Right cardiac atrium (tissue), 5 donors: ENCODE data around the gene SCUBE3. TPM values are rescaled to one million over a fixed set of nuclear protein-coding genes. Genes with fewer than 3 reads are reported as not detected.

Experiments used
- ATAC-seq, 2 donors: fragments of 200-7000 bp; cut with Tn5 transposase; one replicate each; pipeline versions ENCODE4 v1.8.0 to v1.9.1; 2020; ENCODE audit warnings: moderate library complexity in 2 of 2, mild to moderate bottlenecking in 1 of 2
- DNase-seq, 3 donors: peaks; one replicate each; pipeline ENCODE4 v3.0.0-alpha.2; 2020
- H3K27ac ChIP-seq: one replicate; pipeline ENCODE4 v1.5.1; 2013; ENCODE audit warnings: mild to moderate bottlenecking, low read length, control low read depth, moderate library complexity
- H3K27me3 ChIP-seq: one replicate; pipeline ENCODE4 v1.6.1; 2013; ENCODE audit not compliant: control insufficient read depth, insufficient read depth
- H3K4me1 ChIP-seq: one replicate; pipeline ENCODE4 v1.6.1; 2013; ENCODE audit warnings: low read length; ENCODE audit not compliant: control insufficient read depth, insufficient read depth
- H3K4me3 ChIP-seq: one replicate; pipeline ENCODE4 v1.5.1; 2013; ENCODE audit warnings: low read length, control low read depth
- H3K9me3 ChIP-seq: one replicate; pipeline ENCODE4 v1.6.1; 2013; ENCODE audit warnings: low read length; ENCODE audit not compliant: control insufficient read depth
- WGBS: extraction: QIAGEN DNeasy Blood & Tissue Kit; methylation state at CpG from one replicate; pipeline ENCODE4 v1.1.7; 2013; 5-methylcytosine and 5-hydroxymethylcytosine counted together
- intact Hi-C, 4 donors: fragments of 100-400 bp; cut with DNase I; formaldehyde crosslinking; loops; one replicate each; pipeline versions ENCODE4 v1.11.0 to v1.14.0; 2022 to 2023
- polyA plus RNA-seq: library from polyadenylated mRNA; stranded (reverse); fragments of 200-250 nt; gene quantifications from one replicate; pipeline ENCODE4 v1.2.3, GENCODE V29; 2013
- total RNA-seq, 4 donors: library from RNA; stranded (reverse); fragmentation: NEBNext Ultra II Directional; extraction: Animal tissue kit (Norgen Biotek cat#: 25700); gene quantifications; one replicate each; pipeline ENCODE4 v1.2.1, GENCODE V29; 2021
- donor health status: healthy with polysubstance abuse.
- donor health status: DM: no; HTN: yes; CAD: no.
- donor health status: DM: no; HTN: no; CAD: no.
- donor health status: DM: no; HTN: yes; CAD: no; lungs with severe emphysema.
- donor health status: DM: yes; HTN: yes; CAD: no.

Gene SCUBE3
- total and polyA plus RNA-seq, 5 donors: 0.25 to 0.86 (median 0.38) TPM

DNA sequence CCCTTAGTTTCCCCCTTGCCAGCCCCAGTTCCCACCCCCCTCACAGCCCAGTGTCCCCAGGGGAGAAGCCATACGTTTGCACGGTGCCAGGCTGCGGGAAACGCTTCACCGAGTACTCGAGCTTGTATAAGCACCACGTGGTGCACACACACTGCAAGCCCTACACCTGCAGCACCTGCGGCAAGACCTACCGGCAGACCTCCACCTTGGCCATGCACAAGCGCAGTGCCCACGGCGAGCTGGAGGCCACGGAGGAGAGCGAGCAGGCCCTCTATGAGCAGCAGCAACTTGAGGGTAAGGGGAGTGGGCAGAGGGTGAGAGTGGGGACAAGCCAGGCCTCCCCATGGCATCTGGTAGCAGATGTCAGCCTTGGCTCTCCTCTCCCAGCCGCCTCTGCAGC, 78.7 kb downstream of the SCUBE3 start:
- intact Hi-C loops: no loop called here

DNA sequence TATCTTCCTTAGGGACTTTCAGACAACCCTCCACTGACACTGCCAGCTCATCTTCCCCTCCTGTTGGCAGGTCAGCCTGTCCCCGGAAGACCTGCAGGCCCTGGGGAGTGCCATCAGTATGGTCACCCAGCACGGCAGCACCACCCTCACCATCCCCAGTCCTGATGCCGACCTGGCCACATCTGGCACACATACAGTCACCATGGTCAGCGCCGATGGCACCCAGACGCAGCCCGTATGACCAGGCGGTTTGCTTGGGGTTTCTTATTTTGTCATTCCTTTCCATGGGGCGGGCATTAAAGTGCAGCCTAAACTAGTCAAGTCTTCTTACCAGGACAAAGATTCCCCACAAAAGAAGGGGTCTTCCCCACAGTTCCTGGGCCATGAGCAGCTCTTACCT, 79.9 kb downstream of the SCUBE3 start:
- Histone ChIP-seq H3K9me3 (no peaks in the 10 kb centered on the region), H3K27ac (no peak overlapping the region), H3K27me3 (no peaks in the 10 kb centered on the region), H3K4me1 (no peaks in the 10 kb centered on the region), H3K4me3 (no peak overlapping the region)
- ATAC-seq (no peak), DNase-seq (no peak)
- intact Hi-C loops: no loop called here
- WGBS: 94% methylated on average over 9 of the region's 9 CpGs

More for the DNA sequence above, 78.7 kb downstream of the SCUBE3 start:
- no peak for DNase-seq
- H3K27me3 ChIP-seq: no peaks in the 10 kb centered on the region
- no peak for ATAC-seq
- 75% methylated on average over 15 of the region's 15 CpGs for WGBS
- H3K4me3 ChIP-seq: no peak overlapping the region
- no peak overlapping the region for H3K27ac ChIP-seq
- H3K9me3 ChIP-seq: no peaks in the 10 kb centered on the region
- no peaks in the 10 kb centered on the region for H3K4me1 ChIP-seq

DNA sequence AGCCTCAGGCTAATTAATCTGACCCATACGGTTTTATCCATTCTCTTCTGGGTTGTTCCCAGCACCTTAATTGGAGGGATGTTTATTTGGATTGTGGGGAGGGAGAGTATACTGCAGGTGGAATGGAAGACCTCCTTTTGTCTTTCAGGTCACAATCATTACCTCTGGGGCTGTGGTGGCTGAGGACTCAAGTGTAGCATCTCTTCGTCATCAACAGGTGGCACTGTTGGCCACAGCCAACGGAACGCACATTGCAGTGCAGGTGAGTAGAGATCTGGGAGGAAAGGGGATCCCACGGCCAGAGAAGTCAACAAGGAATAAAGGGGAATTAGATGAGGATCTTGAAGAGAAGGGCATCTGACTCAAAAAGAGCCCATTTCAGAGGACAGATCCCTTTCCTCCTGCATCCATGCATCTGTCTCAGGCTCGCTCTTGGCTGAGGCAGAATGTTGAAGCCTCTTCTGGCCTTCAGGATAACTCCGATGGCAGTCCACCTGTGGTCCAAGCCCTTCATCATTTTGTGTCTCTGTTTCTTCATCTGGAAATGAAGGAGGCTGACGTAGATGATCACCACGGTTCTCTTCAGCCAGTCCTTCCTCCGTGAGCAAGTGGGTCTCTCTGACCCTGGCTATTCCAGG, 80.7 kb downstream of the SCUBE3 start:
- peak in 1 of 3 donors; percentile 67 for DNase-seq

DNA sequence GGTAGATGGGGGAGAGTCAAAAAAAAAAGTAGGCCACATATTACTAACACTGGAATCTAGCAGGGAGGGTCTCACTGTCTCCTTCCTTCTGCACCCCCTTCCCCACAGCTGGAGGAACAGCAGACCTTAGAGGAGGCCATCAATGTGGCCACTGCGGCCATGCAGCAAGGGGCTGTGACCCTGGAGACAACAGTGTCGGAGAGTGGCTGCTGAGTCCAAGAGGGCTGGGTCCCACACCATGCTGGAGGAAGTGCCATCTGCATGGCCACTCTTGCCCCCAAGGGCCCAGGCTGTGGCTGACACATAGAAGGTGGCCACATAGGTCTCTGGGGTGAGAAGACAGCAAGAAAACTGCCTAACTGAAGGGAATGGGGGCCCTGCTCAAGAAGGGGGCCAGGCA, 81.3 kb downstream of the SCUBE3 start:
- H3K27me3 ChIP-seq: no peaks in the 10 kb centered on the region
- intact Hi-C loops: loop anchor here in 1 of 4 donors (5.0 kb wide), 1 partner anchor 157 kb away; the partner anchor contains the start of gene FANCE
- WGBS: 90% methylated on average over 2 of the region's 2 CpGs
- no peak overlapping the region for H3K4me3 ChIP-seq
- no peaks in the 10 kb centered on the region for H3K4me1 ChIP-seq
- no peak overlapping the region for H3K27ac ChIP-seq
- H3K9me3 ChIP-seq: no peaks in the 10 kb centered on the region
- DNase-seq: no peak
- ATAC-seq: no peak

More for the DNA sequence above, 80.7 kb downstream of the SCUBE3 start:
- no peaks in the 10 kb centered on the region for H3K27me3 ChIP-seq
- no peaks in the 10 kb centered on the region for H3K9me3 ChIP-seq
- WGBS: 60% methylated on average over 10 of the region's 10 CpGs
- no peak for ATAC-seq
- intact Hi-C loops: no loop called here
- no peak overlapping the region for H3K4me3 ChIP-seq
- no peaks in the 10 kb centered on the region for H3K4me1 ChIP-seq
- no peak overlapping the region for H3K27ac ChIP-seq

DNA sequence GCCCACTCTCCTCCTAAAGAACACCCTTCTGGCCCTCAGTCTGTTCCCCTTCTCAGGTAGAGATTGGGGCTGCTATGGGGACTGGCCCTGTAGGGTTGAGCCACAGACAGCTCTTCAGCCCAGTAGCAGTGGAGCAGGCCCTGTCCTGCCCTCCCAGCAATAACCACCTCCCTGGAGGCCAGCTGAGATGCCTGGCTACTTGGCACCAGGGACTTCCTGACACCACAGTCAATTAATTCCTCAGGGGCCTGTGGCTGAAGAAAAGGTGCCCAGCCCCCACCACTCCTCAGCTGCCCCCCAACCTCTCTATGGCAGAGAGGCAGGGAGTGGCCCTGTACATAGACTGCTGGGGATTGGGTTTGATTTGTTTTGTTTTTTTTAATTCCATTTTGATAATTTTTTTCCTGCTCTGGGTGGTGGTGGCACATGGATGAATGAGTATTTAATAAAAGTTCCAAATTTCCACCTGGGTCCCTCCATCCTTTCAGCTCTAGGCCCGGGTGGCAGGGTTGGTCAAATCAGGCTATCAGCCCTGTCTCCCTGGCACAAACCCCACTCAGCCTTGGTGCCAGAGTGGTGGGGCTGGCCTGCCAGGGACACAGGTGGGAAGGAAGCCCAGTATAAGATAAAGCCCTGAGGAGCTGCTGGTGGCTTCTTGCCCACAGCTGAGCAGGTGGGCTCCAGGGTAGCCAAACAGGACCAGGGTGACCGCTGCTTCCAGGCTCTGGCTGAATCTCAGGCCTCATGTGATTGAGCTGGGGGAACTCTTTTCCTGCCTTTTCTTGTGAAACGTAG, 82.0 kb downstream of the SCUBE3 start:
- Histone ChIP-seq H3K9me3 (no peaks in the 10 kb centered on the region), H3K27ac (no peak overlapping the region), H3K27me3 (no peaks in the 10 kb centered on the region), H3K4me1 (no peaks in the 10 kb centered on the region), H3K4me3 (no peak overlapping the region)
- intact Hi-C loops: loop anchor here in 1 of 4 donors (5.0 kb wide), 1 partner anchor 157 kb away; the partner anchor contains the start of gene FANCE
- 41% methylated on average over 3 of the region's 3 CpGs for whole genome bisulfite sequencing
- DNase-seq (no peak), ATAC-seq (no peak)

DNA sequence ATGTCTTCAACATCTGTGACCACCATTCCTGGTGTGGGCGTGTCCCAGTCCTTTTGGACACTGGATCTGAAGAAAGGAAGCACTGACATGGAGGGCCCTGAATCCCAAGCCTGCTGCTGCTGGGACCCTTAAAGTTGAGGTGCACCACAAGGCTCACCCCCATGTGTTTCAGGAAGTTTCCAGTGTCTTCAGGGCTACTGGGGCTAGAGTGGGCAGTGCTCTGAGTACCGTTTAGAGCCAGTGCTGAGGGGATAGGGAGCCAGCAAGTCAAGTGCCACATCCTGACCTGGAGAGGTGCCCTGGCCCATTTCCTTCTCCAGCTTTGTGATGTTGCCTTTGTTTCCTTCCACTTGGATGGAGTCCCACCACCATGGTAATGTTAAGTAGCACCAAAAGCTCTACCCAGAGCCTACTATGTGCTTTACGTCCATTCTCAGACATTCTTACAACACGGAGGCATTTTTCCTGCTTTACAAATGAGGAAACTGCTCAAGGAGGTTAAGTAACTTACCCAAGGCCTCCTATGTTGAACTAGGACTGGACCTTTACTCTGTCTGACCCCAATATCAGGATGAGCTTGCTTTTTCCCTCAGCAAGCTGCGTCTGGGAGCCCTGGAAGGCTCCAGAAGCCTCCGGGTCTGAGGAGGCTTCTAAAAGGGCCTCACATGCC, 83.3 kb downstream of the SCUBE3 start:
- Histone ChIP-seq H3K4me1 (no peaks in the 10 kb centered on the region), H3K27me3 (no peaks in the 10 kb centered on the region), H3K9me3 (no peaks in the 10 kb centered on the region), H3K27ac (no peak overlapping the region), H3K4me3 (no peak overlapping the region)
- DNase-seq (no peak), ATAC-seq (no peak)
- intact Hi-C loops: loop anchor here in 1 of 4 donors (5.0 kb wide), 1 partner anchor 155 kb away; the partner anchor contains the start of gene FANCE
- WGBS: 46% methylated on average over 6 of the region's 6 CpGs

DNA sequence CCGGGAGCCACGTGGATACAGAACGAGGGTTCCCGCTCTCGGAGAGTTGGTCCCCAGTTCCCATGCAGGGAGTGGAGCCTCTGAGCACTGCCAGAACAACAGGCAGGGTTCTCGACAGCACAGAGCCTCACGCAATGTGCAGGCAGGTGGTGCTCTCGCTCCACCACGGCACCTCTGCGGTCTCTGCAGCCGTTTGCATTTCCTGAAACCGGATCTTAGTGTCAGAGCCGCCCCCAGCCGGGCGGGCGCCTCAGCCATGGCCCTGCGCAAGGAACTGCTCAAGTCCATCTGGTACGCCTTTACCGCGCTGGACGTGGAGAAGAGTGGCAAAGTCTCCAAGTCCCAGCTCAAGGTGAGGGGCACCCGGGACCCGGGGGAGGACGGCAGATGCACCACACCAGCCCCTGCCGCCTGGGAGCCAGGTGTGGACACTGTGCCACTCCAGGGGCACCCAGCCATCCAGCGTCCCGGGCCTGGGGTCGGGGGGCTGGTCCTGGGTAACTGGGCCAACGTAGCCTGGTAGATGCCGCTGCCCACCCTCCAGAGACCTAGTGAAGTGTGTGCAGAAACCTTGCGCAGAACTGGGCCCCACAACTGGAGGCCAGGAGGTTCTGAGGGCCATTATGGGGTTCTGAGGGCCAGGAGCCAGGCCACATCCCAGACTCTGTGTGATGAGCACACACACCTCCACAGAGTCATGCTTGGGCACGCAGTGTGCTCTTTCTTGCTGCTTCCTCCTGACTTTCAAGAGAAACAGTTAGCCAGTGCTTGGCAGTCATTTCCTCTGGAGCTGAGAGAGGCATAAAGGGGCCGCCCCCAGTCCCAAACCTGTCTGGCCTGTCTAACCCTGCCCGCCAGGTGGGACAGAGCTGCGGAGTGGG, 84.1 kb downstream of the SCUBE3 start, which contains the start of gene DEF6:
Gene DEF6, plus strand, starts transcription at position 218 of the 881 bp plus-strand sequence. Its CDS starts 39 bp downstream, at position 257.
- Histone ChIP-seq H3K4me3 (no peak within 1 kb of the TSS), H3K9me3 (no peaks in the 10 kb centered on the region), H3K27me3 (no peaks in the 10 kb centered on the region), H3K4me1 (no peaks in the 10 kb centered on the region), H3K27ac (no peak within 1 kb of the TSS)
- 24% methylated on average over 35 of the region's 35 CpGs for WGBS
- ATAC-seq: peak; percentile 94
- peak; percentile 82 to 94 (median 93) for DNase-seq
- intact Hi-C loops: loop anchor here in 1 of 4 donors (5.0 kb wide), 1 partner anchor 154 kb away; the partner anchor contains the start of gene FANCE

DNA sequence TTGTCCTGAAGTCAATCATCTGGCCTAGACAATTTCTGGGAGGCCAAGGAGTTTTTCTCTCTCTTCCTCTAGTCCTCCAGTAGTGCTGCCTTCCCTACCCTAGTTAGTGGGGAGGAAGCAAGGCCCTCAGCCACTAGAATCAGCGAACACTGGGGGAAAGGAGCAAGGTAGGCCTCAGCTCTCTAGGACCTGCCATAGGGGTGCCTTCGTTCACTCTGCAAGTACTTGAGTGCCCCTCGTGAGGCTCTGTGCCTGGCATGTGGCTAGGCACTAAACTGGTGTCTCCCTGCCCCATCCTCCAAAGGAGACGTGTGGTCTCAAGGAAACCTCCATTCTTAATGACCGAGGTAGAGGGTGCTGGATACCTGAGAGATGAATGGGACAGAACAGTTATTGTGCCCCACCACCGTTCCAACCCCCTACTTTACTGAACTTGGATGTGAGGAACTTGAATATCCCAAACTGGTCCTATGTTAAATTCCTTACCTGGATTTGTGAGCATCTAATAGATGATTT, 84.9 kb downstream of the SCUBE3 start:
- intact Hi-C loops: loop anchor here in 1 of 4 donors (5.0 kb wide), 1 partner anchor 154 kb away; the partner anchor contains the start of gene FANCE
- no peak for DNase-seq
- no peaks in the 10 kb centered on the region for H3K27me3 ChIP-seq
- 85% methylated on average over 6 of the region's 6 CpGs for WGBS
- no peak overlapping the region for H3K27ac ChIP-seq
- no peak overlapping the region for H3K4me3 ChIP-seq
- H3K4me1 ChIP-seq: no peaks in the 10 kb centered on the region
- no peak for ATAC-seq
- no peaks in the 10 kb centered on the region for H3K9me3 ChIP-seq

DNA sequence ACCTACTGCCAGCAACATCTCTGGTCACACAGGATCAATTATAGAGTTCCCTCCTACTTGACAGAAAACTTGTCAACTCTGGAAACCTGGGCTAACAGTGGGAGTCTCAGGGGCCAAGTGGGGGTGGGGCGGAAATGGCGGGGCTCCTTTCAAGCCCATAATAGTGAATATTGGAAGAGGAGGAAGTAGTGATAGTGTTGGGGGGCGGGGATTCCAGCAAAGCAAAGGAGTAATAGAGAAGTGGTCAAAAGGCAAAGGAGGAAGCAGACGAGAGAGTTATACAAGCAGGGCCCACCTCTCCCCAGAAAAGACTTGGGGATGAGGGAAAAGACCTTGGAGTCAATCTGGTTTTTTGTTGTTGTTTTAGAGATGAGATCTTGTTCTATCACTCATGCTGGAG, 85.9 kb downstream of the SCUBE3 start:
- H3K27ac ChIP-seq: no peak overlapping the region
- H3K9me3 ChIP-seq: no peaks in the 10 kb centered on the region
- ATAC-seq: no peak
- H3K4me3 ChIP-seq: no peak overlapping the region
- WGBS: 76% methylated on average over 4 of the region's 4 CpGs
- intact Hi-C loops: loop anchor here in 1 of 4 donors (5.0 kb wide), 1 partner anchor 153 kb away; the partner anchor contains the start of gene FANCE
- peak in 2 of 3 donors; percentile 69 to 71 for DNase-seq
- H3K27me3 ChIP-seq: no peaks in the 10 kb centered on the region
- H3K4me1 ChIP-seq: no peaks in the 10 kb centered on the region

DNA sequence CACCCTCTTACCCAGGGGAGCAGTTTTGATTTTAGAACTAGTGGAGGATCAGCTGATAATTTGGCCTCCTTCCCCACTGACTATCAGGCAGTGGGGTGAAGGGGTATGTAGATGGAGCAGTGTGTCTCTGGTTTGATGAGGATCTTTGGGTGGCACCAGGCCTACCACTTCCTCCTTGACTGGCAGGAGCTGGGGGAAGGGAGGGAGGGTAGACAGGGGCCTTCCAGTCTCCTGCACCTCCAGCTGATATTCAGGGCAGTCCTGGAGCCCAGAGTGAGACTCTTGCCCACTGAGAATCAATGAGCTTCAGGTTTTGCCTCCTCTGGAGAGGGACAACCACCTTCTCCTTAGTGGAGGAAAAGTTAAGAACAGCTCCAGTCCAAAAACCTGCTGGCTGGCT, 87.1 kb downstream of the SCUBE3 start:
- Histone ChIP-seq H3K4me1 (no peaks in the 10 kb centered on the region), H3K4me3 (no peak overlapping the region), H3K27ac (no peak overlapping the region), H3K9me3 (no peaks in the 10 kb centered on the region), H3K27me3 (no peaks in the 10 kb centered on the region)
- no peak for ATAC-seq
- DNase-seq: no peak
- intact Hi-C loops: no loop called here
